SK-N-SH (cell line): Measurements from ENCODE around the gene IGF2. TPM values are rescaled to one million over a fixed set of nuclear protein-coding genes. Genes with fewer than 3 reads are reported as not detected.
A peak's percentile ranks its signal among the peaks of the same experiment; 100 is the strongest.

Experiments used
- CTCF ChIA-PET: fragments of 300-600, 350-600 bp; formaldehyde crosslinking; extraction: SDS; loops from one replicate; lab custom pipeline; 2021; lab: Yijun Ruan, JAX
- POLR2A ChIA-PET: fragments of 350-600 bp; sonication (Branson Sonifier 250); formaldehyde crosslinking; extraction: SDS; loops from one replicate; lab custom pipeline; 2020; ENCODE audit warnings: antibody characterized with exemption, inconsistent platforms; lab: Yijun Ruan, JAX
- DNase-seq: peaks from one replicate; pipeline ENCODE4 v3.0.0; 2012
- H2AFZ ChIP-seq: fragments of 200-600 bp; sonication (generic); 2 replicates; pipeline ENCODE4 v1.8.1; 2016; ENCODE audit warnings: antibody characterized with exemption, mild to moderate bottlenecking, low read depth
- H3F3A ChIP-seq: fragments of 200-600 bp; sonication (generic); replicated peaks from 2 replicates; pipeline ENCODE3; 2016; ENCODE audit warnings: antibody characterized with exemption, mild to moderate bottlenecking; ENCODE audit not compliant: insufficient read depth
- H3K27ac ChIP-seq, 2 experiments: fragments of 200-500 bp in 1 of 2; fragments of 200-600 bp in 1 of 2; sonication (Bioruptor generic) in 1 of 2; sonication (generic), shearing (Covaris generic) in 1 of 2; 2 replicates each; pipeline versions ENCODE4 v1.5.1 to v1.6.1; 2014 to 2016; ENCODE audit warnings: low read depth in 2 of 2, inconsistent platforms in 1 of 2, low read length in 1 of 2, mild to moderate bottlenecking in 1 of 2, mixed read lengths in 1 of 2
- H3K27me3 ChIP-seq: fragments of 200-600 bp; sonication (generic), shearing (Covaris generic); 2 replicates; pipeline ENCODE4 v1.6.1; 2016; ENCODE audit warnings: mixed run types; ENCODE audit not compliant: insufficient read depth
- H3K36me3 ChIP-seq, 2 experiments: fragments of 200-500 bp in 1 of 2; fragments of 200-600 bp in 1 of 2; sonication (Bioruptor generic) in 1 of 2; sonication (generic) in 1 of 2; replicated peaks in 1 of 2; 2 replicates each; pipeline versions ENCODE3 to v1.5.1; 2014 to 2016; ENCODE audit warnings: low read length in 1 of 2, mild to moderate bottlenecking in 1 of 2; ENCODE audit not compliant: insufficient read depth in 2 of 2, control insufficient read depth in 1 of 2
- H3K4me1 ChIP-seq, 2 experiments: fragments of 200-500 bp in 1 of 2; fragments of 200-600 bp in 1 of 2; sonication (Bioruptor generic) in 1 of 2; sonication (generic), shearing (Covaris generic) in 1 of 2; 2 replicates each; pipeline versions ENCODE4 v1.5.1 to v1.6.1; 2014 to 2016; ENCODE audit warnings: low read depth in 1 of 2, low read length in 1 of 2, mixed run types in 1 of 2; ENCODE audit not compliant: insufficient read depth in 2 of 2, control insufficient read depth in 1 of 2
- H3K4me2 ChIP-seq: fragments of 200-600 bp; sonication (generic), shearing (Covaris generic); 2 replicates; pipeline ENCODE4 v1.6.1; 2017; ENCODE audit warnings: mixed run types
- H3K4me3 ChIP-seq, 2 experiments: fragments of 200-500 bp in 1 of 2; fragments of 200-600 bp in 1 of 2; sonication (Bioruptor generic) in 1 of 2; sonication (generic), shearing (Covaris generic) in 1 of 2; 2 replicates each; pipeline versions ENCODE4 v1.5.1 to v1.8.1; 2014 to 2016; ENCODE audit warnings: low read depth in 2 of 2, inconsistent platforms in 1 of 2, low read length in 1 of 2, mild to moderate bottlenecking in 1 of 2, mixed read lengths in 1 of 2, moderate library complexity in 1 of 2
- H3K79me2 ChIP-seq: fragments of 200-600 bp; sonication (generic); 2 replicates; pipeline ENCODE4 v1.8.1; 2017; ENCODE audit warnings: mild to moderate bottlenecking; ENCODE audit not compliant: insufficient read depth
- H3K9ac ChIP-seq: fragments of 200-600 bp; sonication (generic); 2 replicates; pipeline ENCODE4 v1.6.1; 2017; ENCODE audit warnings: mixed run types
- H3K9me2 ChIP-seq: fragments of 200-600 bp; sonication (generic); 2 replicates; pipeline ENCODE4 v1.6.1; 2017; ENCODE audit warnings: mixed run types
- H3K9me3 ChIP-seq: fragments of 200-600 bp; sonication (generic); 2 replicates; pipeline ENCODE4 v1.6.1; 2017; ENCODE audit warnings: mixed run types, mild to moderate bottlenecking, moderate library complexity
- H4K20me1 ChIP-seq: fragments of 200-600 bp; sonication (generic); 2 replicates; pipeline ENCODE4 v1.6.1; 2017; ENCODE audit warnings: mild to moderate bottlenecking, mixed run types; ENCODE audit not compliant: insufficient read depth
- CTCF ChIP-seq: fragments of 200-600 bp; sonication (generic); IDR thresholded peaks from 2 replicates; pipeline ENCODE4 v1.6.1; 2017; ENCODE audit warnings: antibody characterized with exemption, mild to moderate bottlenecking, moderate library complexity
- MXI1 ChIP-seq: IDR thresholded peaks from 2 replicates; pipeline ENCODE4 v1.6.1; 2012; ENCODE audit warnings: mild to moderate bottlenecking, low read depth, low read length, improper control_type of control experiment
- NRF1 ChIP-seq: IDR thresholded peaks from 2 replicates; pipeline ENCODE4 v1.6.1; 2012; ENCODE audit warnings: low read depth, mild to moderate bottlenecking, low read length
- PBX3 ChIP-seq: IDR thresholded peaks from 2 replicates; pipeline ENCODE4; 2012
- RAD21 ChIP-seq: IDR thresholded peaks from 2 replicates; pipeline ENCODE4 v1.6.1; 2012; ENCODE audit warnings: mild to moderate bottlenecking, low read length
- RCOR1 ChIP-seq: fragments of 150-350 bp; IDR thresholded peaks from 2 replicates; pipeline ENCODE4 v1.6.1; 2017; ENCODE audit warnings: antibody characterized with exemption, low read length
- RFX5 ChIP-seq: IDR thresholded peaks from 2 replicates; pipeline ENCODE4 v1.6.1; 2012; ENCODE audit warnings: mild to moderate bottlenecking, improper control_type of control experiment, low read length
- SMC3 ChIP-seq: IDR thresholded peaks from 2 replicates; pipeline ENCODE4 v1.6.1; 2012; ENCODE audit warnings: low read depth, low read length, improper control_type of control experiment
- TAF1 ChIP-seq: IDR thresholded peaks from 2 replicates; pipeline ENCODE4 v1.6.1; 2012; ENCODE audit warnings: low read depth, mild to moderate bottlenecking, low read length, moderate library complexity, borderline replicate concordance
- WGBS: methylation state at CpG from one replicate; pipeline ENCODE4 v1.1.6; 2017; ENCODE audit warnings: low lambda C conversion rate; 5-methylcytosine and 5-hydroxymethylcytosine counted together
- polyA plus RNA-seq, 3 experiments: library from polyadenylated mRNA; depleted of rRNA; stranded (reverse); fragments of >200 nt; gene quantifications; 2 replicates each; pipeline ENCODE4 v1.2.3, GENCODE V29; 2012

Gene IGF2
- polyA plus RNA-seq, 1 of the 3 experiments (the other 2 are of a cell fraction) = 0.05 TPM

- 71% methylated on average over 5 of the region's 14 CpGs for WGBS
- ChIA-PET CTCF (interaction anchor here (0.8 to 25.3 kb wide), 16 partner anchors 13 to 514 kb away, joined by 4 to 1098 read pairs (median 68); partner anchors contain the start of genes IGF2, LSP1, MRPL23 and SYT8), POLR2A (interaction anchor here (1.1 kb wide), 1 partner anchor 459 kb away, joined by 4 read pairs; no protein-coding TSS in a partner anchor)
- 0 out of 2 replicates have a peak, but pooled peaks cover 8% of the 10 kb centered on the region for H3K27me3 ChIP-seq
- H4K20me1 ChIP-seq = 0 out of 2 replicates have a peak, but pooled peaks cover 3% of the 10 kb centered on the region
- H3K4me2 ChIP-seq = no peak overlapping the region
- no peaks in the 10 kb centered on the region for H3K79me2 ChIP-seq
- H3K36me3 ChIP-seq = no peaks in the 10 kb centered on the region
- H3K4me3 ChIP-seq = no peak overlapping the region
- H3K4me1 ChIP-seq = peaks cover 0 to 31% of the 10 kb centered on the region in 2 experiments; a peak in 1 of 4 replicates
- H3K9me2 ChIP-seq = no peaks in the 10 kb centered on the region
- H3K9me3 ChIP-seq = no peaks in the 10 kb centered on the region
- no peak overlapping the region for H3K27ac ChIP-seq
- H3F3A ChIP-seq = no peaks in the 10 kb centered on the region
- no peak for DNase-seq
- H2AFZ ChIP-seq = no peak overlapping the region
- TF ChIP-seq MXI1 = no peak
- no peak for TF ChIP-seq TAF1
- TF ChIP-seq RFX5 = no peak
- no peak for TF ChIP-seq NRF1
- no peak for TF ChIP-seq CTCF
- TF ChIP-seq PBX3 = no peak
- no peak overlapping the region for H3K9ac ChIP-seq
Measured at GRCh38 chr11:2153581-2154194, 14.5 kb upstream of the IGF2 start.

- DNase-seq = peak; percentile 90
- Histone ChIP-seq H4K20me1 (0 out of 2 replicates have a peak, but pooled peaks cover 3% of the 10 kb centered on the region), H2AFZ (no peak overlapping the region), H3F3A (no peaks in the 10 kb centered on the region), H3K9me2 (no peaks in the 10 kb centered on the region), H3K9ac (no peak overlapping the region), H3K4me1 (peaks cover 0 to 21% of the 10 kb centered on the region in 2 experiments; a peak in 1 of 4 replicates), H3K79me2 (no peaks in the 10 kb centered on the region), H3K36me3 (no peaks in the 10 kb centered on the region), H3K27me3 (peaks cover 28% of the 10 kb centered on the region), H3K4me2 (peak overlapping the region; percentile 25; the same call in 1 of the 2 replicates)
- ChIA-PET CTCF (interaction anchor here (0.6 to 25.3 kb wide), 98 partner anchors 8 to 578 kb away, joined by 3 to 1098 read pairs (median 6); partner anchors contain the start of genes CTSD, IGF2, INS and KRTAP5-6), POLR2A (interaction anchor here (1.0 to 2.2 kb wide), 5 partner anchors 196 to 498 kb away, joined by 4 to 11 read pairs (median 7); no protein-coding TSS in a partner anchor)
- 4% methylated on average over 15 of the region's 22 CpGs for WGBS
- TF ChIP-seq CTCF (peak; percentile 70), SMC3 (peak; percentile 81), RAD21 (peak; percentile 85), RCOR1 (no peak)
- TF ChIP-seq, all 33 proteins: peak for 3
- peak overlapping the region in 1 of 2 experiments; percentile 4; a peak in 1 of 4 replicates for H3K27ac ChIP-seq
- peak overlapping the region in 1 of 2 experiments; percentile 5; a peak in 1 of 4 replicates for H3K4me3 ChIP-seq
- no peaks in the 10 kb centered on the region for H3K9me3 ChIP-seq
Measured at GRCh38 chr11:2151500-2152257, 12.5 kb upstream of the IGF2 start.
